Activated T-cell treated with anti-CD3 and anti-CD28 coated beads for 48 hours (primary cell): ENCODE data around the gene IDH1.
"Not testable (repeated sequence)": the region's sequence is repeated elsewhere in the genome, so short reads cannot be mapped to it uniquely, and the experiment has no call there.

Experiments used
- DNase-seq: peaks from one replicate; pipeline ENCODE4 v3.0.0-alpha.2; 2020; ENCODE audit warnings: low read depth

Gene IDH1

DNA sequence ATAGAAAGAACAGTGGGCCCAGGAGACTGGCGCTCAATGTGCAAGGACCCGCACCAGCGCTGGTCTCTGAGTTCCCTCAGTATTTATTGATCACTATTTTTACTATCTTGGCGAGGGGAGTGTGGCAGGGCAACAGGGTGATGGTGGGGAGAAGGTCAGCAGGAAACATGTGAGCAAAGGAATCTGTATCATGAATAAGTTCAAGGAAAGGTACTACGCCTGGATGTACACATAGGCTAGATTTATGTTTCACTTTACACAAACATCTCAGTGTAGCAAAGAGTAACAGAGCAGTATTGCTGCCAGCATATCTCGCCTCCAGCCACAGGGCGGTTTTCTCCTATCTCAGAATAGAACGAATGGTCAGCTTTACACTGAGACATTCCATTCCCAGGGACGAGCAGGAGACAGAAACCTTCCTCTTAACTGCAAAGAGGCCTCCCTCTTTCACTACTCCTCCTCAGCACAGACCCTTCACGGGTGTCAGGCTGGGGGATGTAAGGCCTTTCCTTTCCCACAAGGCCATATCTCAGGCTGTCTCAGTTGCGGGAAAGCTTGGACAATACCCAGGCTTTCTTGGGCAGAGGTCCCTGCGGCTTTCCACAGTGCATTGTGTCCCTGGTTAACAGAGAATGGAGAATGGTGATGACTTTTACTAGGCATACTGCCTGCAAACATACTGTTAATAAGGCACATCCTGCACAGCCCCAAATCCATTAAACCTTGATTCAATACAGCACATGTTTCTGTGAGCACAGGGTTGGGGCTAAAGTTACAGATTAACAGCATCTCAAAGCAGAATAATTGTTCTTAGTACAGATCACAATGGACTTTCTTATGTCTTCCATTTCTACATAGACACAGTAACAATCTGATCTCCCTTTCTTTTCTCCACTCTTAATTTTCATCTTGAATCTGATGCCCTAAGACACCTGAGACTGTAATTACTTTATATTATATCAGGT, 2.3 kb upstream of the IDH1 start:
- DNase-seq, result not testable (repeated sequence)

DNA sequence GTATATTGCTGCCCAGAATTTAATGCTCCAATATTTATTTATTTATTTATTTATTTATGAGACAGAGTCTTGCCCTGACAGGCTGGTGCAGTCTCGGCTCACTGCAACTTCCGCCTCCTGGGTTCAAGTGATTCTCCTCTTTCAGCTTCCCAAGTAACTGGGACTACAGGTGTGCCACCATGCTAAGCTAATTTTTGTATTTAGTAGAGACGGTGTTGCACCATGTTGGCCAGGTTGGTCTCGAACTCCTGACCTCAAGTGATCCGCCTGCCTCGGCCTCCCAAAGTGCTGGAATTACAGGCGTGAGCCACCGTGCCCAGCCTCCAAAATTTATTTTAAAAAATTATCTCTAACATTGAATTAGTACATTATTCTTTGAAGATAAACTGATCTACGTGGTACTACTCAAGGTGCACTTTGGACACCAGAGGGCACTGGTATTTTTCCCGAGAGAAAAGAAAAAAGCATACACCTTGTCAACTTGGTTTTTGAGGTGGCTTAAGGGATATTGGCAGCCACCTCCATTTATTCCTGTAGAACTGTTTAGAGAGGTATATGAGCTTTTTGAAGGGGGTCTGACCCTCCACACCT, 1.4 kb upstream of the IDH1 start:
- no peak for DNase-seq

DNA sequence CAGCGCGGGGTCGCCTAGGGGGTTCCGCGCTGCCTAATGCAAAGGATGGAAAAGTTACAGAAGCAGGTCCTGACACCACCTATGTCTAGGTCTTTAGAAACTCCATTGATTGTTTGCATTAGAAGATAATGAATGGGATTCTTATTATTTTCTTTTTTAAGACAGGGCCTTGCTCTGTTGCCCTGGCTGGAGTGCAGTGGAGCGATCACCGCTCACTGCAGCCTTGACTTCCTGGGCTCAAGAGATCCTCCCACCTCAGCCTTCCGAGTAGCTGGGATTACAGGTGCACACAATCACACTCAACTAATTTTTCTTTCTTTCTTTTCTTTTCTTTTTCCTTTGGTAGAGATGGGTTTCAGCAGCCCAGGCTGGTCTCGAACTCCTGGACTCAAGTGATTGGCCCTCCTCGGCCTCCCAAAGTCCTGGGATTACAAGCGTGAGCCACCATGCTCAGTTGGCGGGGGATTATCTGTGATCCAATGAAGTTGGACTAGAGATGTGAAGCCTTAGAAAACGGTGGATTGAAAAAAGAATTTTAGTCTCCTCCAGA, 761 bp upstream of the IDH1 start:
- no peak for DNase-seq

DNA sequence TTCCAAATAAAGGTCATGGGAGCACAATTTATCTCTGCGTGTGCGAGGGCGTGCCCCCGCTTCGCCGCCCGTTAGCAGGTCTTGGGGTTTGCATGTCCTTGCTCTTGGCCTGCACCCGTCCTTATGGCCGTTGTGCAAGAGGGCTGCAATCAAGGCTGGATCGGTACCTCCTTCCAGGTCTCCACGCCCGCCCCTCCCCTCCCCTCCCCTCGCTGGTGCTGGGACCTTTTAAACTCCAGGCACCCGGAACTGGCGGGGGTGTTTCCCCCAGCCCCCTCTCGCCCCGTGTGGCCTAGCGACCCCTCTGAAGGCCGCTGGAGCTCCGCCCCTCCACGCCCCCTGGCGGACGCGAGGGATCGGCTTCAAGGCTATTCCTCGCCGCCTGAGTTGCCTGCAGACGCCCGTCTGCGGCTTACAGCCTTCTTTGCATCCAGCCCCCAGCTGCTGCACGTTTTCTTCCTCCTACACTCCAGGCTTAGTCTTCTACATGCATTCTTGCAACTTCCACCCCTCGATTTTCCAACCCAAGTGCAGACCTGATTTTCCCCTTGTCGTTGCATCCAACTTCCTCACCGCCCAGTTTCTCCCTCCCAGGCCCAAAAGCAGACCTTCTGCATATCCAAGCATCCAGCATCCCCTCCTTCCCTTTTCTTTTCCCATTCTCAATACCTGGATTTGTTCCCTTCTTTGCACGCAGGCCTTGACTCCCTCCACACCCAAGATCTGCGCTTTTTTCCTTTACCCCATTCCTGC, 577 bp downstream of the IDH1 start:
- DNase-seq, result peak; percentile 78

DNA sequence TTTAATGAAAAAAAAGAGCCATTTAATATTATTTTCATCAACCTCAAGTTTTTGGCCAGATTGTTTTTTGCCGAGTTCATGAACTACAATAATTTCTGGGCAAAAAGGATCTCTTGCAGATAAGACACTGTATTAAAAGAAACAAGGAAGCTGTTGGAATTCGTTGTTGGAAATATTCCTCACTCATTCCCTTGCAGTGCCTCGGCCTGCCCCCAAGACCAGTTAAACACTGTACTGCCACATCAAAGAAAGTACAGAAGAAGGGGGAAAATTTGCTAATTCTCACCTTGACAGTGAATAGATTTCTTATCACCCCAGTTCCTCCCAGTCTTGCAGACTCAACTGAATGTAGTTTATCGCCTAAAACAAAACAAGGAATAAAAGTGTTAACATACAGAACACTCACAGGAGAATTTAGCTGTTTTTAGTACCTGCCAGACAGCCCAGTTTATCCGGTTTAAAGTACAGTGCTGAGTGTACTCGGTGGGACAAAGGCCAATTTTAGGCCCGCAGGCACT, 1.2 kb downstream of the IDH1 start:
- DNase-seq, result no peak

DNA sequence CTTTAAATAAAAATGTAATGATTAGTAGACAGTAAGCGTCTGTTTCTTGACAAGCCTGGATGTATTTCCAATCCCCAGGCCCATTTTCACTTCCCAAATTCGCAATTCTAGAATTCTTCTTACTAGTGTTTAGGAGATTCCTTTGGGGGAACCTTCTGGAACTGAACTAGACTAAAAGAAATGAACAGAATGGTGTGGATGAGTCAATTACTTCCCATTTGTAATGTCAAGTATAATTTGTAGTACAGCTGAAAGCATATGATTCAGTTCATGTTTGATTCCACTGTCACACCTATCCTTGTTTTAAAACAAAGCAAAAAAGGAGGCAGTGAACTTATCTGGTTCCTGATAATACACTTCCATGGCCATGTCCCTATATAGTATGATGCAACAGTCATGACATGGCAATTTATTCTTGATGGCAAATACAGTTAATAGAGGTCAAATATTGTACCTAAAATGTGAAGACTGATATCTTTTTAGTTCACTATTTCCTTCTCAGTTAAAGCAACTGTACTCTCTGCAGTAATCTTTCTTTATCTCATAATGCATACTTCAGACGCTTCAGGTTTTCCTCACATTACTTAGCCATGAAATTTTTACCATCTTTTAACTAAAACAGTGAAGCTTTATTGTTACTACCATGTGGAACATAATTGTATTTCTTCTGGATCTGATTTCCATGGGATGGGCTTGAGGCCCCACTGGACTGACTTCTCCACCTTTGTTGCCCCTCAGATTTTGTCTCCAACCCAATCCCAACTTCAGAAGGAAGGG, 2.0 kb downstream of the IDH1 start:
- no peak for DNase-seq

DNA sequence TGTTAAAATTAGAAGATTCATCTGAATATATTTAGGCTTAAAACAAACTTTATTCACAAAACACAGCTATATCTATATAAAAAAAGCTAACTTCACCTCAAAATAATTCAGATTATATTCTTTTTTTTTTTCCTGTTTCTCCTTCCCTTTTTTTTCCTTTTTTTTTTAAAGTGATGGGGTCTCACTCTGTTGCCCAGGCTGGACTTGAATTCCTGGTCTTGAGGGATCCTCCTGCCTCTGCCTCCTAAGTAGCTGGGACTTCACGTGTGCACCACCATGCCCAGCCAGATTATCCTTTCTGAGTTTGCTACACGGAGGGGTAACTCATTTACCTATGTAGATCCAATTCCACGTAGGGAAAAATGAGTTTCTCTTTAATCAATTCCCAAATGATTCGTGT, 3.8 kb downstream of the IDH1 start:
- no peak for DNase-seq

DNA sequence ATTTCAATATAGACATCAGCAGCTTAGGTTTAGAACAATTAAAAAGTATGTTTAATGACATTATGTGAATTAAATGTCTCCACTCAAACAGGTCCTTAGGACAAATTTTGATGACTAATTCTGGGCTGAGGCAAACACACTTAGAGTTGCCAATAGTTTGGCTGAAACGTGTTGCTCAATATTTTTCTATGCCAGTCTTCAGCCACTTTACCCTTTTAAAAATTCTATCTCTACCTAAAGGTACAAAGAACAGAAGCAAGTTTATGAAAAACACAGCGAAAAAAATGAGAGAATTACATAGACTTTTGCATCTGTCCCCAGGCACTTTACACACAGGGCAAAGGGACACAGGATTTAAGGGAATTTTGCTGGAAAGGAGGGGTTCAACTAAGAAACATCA, 4.5 kb downstream of the IDH1 start:
- no peak for DNase-seq

DNA sequence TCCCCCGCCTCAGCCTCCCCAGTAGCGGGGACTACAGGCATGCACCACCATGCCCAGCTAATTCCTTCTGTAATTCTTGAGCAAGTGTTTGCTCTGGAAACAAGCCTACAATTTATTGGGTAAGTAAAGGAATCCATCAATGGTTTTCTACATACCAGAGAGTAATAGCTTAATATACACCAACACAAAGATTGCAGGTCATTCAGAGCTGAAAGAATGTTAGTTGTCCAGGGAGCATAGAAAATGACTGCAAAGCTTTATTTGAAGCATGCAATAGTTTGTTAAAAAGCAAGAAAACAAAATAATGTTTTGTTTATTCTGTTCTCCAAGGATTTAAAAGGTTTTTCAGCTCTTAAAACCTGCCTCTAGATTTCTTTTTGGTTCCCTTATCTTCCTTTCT, 5.6 kb downstream of the IDH1 start:
- DNase-seq, result no peak

DNA sequence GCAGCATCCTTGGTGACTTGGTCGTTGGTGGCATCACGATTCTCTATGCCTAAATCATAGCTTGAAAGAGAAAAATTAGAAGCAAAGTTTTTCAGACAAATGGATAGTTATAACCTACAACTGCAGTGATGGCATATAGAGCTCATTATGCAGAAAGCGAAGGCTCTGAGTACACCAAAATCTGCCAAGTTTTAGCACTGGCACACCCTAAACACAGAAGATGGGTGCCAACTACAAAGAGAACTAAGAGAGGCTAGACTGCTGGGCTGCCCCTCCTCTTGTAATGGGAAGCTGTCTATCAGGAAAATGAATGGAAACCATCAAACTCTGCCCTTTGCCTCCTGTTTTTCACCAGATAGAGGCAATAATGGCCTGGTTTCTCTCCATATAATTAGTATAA, 6.3 kb downstream of the IDH1 start:
- no peak for DNase-seq

DNA sequence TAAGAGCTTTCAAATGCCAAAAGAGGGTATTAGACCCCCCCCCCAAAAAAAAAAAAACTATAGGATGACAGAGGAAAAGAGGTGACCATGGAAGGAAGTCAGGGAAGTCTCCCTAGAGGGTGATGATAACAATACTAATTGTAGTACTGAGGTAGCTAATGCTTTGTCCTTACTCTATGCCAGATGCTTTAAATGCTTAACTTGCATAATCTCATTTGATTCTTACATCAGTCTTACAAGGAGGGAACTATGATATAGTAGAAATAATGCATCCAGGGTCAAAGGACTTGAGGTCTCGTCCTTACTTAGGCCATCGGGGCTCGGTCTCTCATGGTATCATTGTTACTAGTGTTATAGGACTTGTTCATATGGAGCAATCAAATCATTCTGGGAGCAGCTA, 9.1 kb downstream of the IDH1 start:
- DNase-seq, result no peak

DNA sequence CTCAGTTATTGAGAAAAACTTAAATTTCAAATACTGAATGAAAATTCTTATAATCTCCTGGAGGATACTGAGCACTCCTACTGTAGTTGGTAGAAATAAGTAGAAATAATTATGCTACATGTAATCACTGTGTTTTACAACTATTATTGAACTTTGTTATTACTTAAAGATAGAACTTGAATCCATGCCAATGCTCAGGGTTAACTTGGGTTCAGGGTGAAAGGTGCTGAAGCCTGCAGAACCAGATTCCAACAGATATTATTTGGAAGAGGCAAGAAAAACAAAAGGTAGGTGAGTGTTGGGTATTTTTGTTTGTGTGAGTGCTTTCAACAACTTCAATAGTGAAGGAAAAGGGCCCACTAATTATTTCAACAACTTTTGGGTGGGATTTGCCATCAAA, 10.4 kb downstream of the IDH1 start:
- no peak for DNase-seq

DNA sequence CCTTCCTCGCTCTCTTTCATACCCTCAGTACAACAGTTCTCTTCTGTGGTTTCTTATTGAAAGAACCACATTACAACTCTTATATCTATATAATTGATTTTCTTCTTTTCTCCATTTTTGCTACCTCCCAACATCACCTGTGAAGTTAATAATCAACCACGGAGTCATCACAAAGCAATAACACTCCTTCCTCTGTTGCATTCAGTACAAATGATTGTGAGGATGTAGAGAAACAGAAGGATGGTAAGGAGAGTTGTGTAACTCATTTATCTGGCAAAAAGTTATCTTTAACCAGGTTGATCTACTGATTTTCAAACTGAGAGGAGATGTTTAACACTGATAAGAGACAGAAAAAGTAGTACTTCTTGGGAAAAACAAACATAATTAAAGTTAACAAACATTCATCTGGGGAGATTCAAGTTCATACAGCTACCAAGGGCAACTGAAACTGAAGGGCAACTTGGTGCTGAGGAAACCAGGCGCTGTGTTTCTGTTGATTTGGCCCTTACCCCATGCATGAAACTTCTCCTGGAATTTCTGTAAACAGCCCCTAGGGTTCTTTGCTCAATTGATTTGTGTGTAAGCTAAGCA, 14.2 kb downstream of the IDH1 start:
- no peak for DNase-seq

DNA sequence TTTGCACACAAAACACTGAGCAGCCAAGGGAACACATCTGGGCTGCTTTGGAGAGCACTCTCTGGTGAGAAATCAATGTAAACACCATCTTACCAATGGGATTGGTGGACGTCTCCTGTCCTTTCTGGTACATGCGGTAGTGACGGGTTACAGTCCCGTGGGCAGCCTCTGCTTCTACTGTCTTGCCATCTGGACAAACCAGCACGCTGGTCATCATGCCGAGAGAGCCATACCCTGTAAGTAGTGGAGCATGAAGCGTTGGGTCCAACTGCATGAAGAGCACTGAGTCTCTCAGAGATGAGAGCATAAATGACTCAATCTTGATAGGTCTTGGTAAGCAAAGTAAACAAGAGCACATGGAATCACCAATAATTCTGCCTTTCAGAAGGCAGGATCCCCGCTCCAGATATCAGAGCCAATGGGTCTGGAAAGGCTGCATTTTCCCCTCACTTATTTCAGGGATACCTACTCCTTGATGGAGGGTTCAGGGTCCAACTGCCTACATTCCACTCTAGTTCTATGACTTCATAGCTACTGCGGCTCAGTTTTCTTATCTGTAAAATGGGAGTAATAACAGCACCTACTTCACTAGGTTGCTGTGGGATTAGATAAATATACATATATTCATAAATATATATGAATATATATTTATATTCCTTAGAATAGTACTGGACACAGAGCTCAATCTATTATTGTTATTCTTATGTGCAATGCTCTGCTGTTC, 14.9 kb downstream of the IDH1 start:
- DNase-seq, result no peak

DNA sequence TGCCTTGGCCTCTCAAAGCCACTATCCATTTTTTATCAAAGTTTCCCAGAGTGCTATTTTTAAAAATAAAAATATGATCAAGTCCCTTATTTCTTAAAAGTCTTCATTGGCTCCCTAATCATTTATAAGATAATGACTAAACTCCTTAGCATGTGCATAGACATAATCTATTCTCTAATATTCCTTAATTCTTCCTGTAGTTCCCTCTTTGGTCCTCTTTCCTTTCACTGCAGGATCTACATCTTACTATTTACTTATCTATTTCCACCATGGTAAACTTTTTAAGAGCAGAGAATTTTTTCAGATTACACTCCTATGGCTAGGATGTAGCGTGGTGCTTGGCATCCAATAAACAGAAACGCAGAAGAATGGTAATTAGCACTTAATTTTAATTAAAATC, 19.0 kb downstream of the IDH1 start:
- no peak for DNase-seq

DNA sequence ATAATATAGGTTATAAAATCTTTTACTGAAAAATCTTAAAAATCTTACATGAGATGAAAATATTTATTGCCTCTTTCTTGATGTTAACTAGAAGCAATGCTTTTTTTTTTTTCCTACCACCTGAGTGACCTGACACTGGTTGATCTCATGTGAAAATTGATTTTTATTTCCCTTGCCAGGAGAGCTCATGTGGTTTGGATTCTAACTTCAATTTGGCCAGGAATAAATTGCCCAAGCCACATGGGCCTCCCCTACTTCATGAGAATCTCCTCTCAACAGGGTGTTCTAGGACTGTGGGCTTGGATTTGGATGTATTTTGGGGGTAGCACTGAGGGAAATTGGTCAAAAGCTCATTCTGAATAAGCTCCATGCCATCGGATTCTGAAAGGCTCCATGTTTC, 20.1 kb downstream of the IDH1 start:
- no peak for DNase-seq

DNA sequence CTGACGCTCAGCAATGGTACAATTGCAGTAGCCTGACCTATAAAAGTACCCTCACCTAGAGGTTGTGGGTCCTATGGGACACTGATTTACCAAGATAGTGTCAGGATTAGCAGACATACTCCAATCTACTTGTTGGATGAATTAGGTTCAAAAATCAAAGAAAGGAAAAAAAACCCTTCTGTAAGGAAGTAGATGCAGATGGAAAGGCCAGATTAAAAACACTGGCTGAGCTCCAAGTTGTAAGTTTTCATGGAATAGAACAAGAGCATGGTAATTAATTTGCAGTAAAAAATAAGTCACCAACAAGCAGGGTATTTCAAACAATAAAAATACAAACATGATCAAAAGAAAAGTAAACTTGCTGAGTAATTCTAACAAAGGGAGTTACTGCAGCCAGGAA, 26.4 kb downstream of the IDH1 start:
- DNase-seq, result no peak

DNA sequence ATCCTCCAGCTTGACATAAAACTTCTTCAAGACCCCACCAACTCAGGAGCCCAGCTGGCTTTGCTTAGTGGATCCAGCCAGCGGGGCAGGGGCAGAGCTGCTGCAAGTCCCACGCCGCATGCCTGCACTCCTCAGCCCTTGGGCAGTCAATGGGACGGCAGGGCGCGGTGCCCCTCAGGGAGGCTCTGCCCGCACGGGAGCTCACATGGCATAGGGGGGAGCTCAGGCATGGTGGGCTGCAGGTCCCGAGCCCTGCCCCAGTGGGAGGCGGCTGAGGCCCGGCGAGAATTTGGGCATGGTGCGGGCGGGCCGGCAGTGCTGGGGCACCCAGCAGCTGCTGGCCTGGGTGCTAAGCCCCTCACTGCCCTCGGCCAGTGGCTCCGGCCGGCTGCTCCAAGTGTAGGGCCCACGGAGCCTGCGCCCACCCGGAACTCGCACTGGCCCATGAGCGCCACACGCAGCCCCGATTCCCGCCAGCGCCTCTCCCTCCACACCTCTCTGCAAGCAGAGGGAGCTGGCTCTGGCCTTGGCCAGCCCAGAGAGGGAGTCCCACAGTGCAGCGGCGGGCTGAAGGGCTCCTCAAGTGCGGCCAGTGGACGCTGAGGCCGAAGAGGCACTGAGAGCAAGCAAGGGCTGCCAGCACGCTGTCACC, 27.2 kb downstream of the IDH1 start:
- no peak for DNase-seq

DNA sequence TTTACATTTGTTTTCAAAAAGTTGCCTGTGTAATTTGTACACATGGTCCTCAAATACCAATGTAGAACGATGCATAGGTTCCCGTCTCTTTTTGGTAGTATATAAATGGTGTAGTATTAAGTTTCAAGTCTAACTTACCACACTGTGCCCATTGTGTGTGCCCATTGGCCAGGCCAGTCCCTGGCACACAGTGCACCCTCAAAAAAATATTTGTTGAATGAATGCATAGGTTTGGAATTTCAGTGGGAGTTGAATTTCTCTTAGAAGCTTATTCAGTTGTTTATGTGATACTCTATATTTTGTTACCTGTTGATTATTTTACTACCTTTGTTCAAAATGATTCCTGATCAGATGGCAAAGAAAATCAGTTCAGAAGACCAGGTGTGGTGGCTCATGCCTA, 30.1 kb downstream of the IDH1 start:
- no peak for DNase-seq

DNA sequence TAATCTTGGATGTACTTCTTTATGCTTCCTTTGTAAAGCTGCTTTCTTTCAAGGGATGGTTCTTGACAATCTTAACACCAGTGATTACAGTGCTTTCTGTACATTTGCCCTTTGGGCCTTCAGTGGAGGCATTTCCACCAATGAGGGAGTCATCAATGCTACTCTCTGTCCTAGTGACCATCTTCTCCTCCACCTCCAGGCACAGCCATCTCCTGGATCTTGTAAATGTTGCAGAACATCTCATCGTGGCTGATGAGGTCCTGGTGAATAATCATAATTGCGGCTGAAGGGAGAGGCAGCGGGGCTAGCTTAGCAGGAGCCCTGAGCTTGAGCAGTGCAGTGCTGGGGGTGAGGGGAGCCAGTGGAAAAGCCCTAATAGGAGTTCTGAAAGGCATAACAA, 32.5 kb downstream of the IDH1 start:
- DNase-seq, result no peak
